ENCODE results near the gene OPHN1.

The OPHN1 gene

DNA sequence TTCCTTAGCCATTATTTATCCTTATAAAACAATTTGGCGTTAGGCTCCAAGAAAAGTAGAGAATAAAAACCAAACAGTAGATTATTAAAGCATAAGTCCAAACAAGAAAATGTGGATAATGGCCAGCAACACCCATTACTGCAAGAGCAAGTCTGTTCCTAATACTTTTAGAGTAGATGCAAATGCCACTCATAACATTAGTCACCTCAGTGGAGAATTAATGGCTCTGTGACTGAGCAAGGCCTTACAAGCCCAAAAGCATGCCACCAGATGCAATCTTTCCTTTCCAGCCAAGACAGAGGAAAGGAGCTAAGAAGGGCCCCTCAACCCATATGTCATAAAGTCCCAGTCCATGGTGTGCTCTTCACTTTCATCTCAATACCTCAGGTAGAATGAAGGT is 373.8 kb downstream of the OPHN1 start:
- no peak for DNase-seq

DNA sequence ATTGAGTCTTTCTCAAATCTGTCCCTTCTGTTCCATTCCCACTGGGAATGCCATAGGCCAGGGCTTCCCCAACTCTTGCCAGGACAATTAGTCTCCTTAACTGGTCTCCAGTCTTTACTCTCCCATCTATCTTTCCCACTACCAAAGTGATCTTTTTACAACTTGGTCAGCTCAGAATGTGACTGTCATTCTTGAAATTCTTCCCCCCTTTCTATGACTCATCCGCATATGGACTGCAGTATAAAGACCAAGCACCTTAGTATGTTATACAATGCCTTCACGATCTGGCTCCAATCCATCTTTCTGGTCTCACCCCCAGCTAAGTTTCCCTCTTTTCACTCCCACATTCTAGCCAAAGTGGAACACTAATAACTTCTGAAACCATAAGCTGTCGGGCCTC is 383.8 kb downstream of the OPHN1 start:
- DNase-seq = no peak

DNA sequence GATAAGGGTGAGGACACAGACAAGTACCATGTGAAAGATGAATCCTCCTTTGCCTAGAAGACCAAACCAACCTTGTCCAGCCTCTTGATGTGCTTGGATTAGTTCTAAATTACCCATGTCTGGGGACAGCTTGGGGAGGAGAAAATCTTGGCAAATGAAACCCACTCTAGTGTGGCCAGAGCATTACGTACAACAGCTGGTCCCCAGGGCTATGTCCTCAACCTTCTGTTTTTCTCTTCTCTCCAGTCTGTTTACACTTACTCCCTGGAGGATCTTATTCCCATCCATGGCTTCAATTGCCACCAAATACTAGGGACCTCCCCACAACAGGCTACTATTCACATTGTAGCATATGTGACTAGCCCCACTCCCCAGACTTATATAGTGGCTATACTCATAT is 384.5 kb downstream of the OPHN1 start:
- DNase-seq = no peak

DNA sequence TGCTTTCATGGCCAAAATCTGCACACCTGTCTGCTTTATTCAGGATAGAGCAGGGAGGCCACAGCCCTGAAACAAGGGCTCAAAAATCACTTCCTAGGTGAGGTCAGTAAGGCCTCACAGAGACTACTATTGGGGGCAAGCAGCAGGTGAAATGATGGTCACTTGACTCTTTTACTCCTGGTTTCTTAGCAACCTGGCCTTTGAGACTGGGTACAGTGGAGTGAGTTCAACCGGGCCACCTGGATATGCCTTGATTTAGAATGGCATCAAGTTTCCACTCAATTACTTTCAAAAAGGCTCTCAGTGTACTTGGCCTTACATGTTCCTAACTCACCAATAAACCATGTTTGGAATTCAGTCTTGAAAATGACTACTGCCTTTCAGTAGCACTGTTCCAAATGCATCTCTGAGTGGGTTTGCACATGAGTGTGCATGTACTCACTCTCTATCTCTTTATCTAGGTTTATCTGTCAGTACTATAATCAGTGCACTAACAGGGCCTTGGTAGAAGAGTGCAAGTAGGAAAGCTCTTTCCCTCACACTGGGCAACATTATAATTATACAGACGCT is 388.2 kb downstream of the OPHN1 start:
- no peak for DNase-seq

DNA sequence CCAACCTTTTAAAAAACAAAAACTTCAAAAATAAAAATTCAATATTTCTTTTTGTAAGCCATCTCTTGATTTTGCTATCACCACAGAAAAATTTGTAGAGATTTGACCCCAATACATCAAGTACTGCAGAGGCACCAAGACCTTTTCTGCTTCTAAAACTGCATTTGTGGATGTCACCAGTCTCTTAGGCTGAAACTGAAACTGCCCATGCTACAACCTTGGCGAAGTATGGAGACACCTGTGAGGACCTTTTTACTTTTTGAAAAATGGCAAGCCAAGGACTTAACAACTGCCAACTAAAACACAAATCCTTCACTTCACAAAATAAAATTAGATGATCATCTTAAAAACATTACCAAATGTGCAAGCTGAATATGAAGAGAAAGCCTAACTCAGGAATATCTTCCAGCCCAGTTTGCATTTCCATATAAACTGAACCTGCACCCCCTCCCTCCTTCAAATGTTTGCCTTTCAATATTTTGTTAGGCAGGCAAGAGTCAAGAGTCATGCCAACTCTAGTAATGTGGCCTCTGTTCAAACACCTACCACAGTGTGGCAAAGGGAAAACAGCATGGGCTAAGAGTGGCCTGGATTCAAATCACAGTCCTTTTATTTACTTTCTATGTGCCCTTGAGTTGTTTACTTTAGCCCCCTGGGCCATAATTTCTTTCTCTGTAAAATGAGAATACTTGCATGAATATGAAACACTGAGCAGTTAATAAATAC is 389.4 kb downstream of the OPHN1 start:
- DNase-seq = no peak

DNA sequence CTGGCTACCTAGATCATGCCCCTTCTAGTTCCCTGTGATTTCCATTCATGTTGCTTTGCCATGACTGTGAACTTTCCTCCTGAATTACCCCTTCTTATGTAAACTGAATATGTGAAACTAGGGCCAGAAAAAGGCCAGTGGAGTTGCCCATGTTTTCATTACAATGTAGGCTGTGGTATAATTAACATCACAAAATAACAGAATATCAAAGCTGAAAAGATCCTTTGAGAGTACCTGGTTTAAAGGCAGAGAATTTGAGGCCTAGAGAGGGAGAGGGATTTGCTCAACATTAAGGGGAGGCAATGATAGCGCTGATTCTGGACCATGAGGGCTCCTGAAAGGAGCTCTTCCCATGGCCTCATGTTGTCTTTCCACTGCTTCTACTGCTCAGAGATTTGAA is 392.2 kb downstream of the OPHN1 start:
- no peak for DNase-seq

DNA sequence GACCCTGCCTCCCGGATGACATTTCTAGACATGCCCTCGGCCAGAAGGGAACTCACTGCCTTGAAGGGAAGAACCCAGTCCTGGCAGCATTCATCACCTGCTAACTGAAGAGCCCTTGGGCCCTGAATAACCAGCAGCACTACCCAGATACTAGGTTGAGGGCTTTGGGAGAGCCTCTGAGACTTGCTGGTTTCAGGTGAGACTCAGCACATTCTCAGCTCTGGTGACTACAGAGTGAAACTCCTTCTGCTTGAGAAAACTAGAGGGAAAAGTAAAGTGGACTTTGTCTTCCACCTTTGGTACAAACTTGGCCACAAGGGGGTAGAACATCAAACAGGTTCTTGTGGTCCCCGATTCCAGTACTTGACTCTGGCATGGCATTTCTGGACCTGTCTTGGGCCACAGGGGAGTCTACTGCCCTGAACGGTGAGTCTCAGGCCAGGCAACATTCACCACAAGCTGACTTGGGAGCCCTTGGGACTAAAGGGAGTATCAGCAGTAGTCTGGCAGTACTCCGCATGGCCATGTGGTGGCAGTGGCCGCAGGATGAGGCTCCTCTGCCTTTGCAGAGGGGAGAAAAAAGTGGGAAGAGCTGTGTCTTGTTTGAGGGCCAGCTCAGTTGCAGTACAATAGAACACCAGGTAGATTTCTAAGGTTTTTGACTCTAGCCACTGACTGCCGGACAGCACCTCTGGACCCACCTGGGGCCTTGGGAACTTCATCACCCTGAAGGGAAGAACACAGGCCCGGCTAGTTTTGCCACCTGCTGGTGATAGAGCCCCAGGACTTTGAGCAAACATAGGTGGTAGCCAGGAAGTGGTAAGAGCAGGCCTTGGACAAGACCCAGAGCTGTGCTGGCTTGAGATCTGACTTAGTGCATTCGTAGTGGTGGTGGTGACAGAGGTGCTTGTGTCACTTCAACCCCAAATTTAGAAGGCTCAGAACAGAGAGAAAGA is 414.8 kb downstream of the OPHN1 start:
- no peak for DNase-seq

DNA sequence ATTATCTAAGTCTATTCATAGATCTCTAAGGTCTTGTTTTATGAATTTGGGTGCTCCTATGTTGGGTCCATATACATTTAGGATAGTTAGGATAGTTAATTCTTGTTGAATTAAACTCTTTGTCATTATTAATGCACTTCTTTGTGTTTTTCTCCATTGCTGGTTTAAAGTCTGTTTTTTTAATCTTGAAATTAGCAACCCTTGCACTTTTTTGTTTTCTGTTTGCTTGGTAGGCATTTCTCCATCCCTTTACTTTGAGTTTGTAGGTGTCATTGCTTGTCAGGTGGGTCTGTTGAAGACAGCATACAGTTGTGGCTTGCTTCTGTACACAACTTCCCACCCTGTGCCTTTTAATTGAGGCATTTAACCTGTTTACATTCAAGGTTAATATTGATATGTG is 434.8 kb downstream of the OPHN1 start:
- no peak for DNase-seq
